NCI-H1105 treated with DMSO at 0.1 percent for 48 hours (cell line): ENCODE measurements around the gene ANK3.

ENCODE experiments used
- DNase-seq: peaks from one replicate; lab custom pipeline; 2025; lab: John Stamatoyannopoulos, UW

The ANK3 gene

DNA sequence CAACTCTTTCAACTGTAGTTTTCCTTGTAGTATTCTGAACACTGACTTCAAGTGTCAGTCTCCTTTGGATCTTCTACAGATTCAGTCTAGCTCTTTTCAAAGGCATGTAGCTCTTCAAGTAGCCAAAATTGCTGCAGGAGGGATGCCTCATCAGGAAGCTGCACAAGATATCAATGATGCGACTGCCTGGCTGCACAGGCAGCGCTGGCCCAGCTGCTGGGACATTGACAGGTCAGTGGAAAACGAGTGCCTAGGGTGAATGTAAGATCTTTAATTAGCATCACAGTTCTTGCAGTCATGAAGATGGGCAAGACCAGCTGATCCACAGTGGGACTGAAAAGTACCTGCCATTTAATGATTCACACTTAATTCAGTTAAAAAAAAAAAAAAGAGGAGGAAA lies 167.6 kb downstream of the ANK3 start:
- no peak for DNase-seq

- no peak for DNase-seq
Measured at GRCh38 chr10:60212195-60212594, 177.5 kb downstream of the ANK3 start.

GRCh38 chr10:60209874-60210570 lies 179.7 kb downstream of the ANK3 start:
- DNase-seq, result no peak

DNA sequence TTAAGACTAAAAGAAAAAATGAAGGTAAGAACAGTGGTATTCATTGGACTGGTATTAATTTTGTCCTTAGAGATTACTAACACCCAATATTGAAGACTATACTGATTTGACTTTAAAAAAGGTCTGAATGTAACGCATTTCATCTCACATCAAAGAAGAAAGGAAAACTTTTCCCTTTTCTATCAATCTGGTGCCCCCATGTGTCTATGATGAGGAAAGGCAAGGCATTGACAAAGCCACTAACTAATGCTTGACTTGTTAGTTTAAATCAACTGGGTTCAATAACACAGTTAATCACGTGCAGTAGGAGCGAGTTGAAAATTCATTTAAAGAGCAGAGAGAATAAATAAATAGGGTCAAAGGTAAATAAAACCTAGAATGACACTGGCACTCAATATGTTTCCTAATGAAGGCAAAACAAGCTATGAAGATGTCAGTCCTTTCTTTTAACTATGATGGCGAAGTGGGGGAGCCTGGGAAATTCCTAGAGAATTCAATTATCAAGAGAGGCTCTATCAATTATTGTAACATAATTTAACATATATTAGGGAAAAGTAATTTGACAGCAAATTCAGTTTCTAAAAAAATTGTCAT lies 180.9 kb downstream of the ANK3 start:
- DNase-seq, result peak; percentile 24

DNA sequence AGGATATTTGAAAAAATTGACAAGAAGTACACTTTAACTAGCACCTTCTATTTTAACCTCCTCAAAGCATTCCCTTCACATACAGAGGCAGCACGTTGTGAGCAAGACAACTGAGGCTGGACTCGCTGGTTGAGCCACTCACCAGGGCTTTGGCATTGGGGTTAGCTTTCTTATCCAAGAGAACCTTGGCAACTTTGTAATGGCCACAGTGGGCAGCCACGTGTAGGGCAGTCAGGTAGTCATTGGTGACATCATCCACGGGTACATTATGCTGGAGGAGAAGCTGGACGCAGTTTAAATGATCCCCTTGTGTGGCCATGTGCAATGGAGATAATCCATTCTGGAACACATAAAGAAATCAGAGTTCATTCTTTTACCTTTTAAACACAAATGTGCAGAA lies 181.8 kb downstream of the ANK3 start:
- no peak for DNase-seq

- no peak for DNase-seq
Measured at GRCh38 chr10:60206735-60207134, 182.9 kb downstream of the ANK3 start.

DNA sequence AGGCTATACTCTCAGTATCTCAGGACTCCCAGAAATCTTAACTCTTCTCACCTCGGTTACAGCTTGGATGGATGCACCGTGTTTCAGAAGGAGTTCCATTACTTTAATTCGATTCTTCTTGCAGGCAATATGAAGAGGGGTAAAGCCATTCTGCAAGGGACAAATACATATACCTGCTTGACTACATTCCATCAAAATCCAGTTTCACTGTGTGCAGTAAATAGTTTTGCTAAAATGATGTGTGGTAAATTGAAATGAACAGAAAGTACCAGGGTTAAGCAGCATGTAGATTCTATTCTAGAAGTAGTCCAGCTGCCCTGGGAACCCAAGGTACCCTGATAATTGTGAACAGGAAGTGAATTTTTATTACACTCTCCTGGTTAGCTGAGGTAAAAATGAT lies 183.9 kb downstream of the ANK3 start:
- no peak for DNase-seq

- peak; percentile 7 for DNase-seq
Measured at GRCh38 chr10:60203993-60204618, 185.6 kb downstream of the ANK3 start.

DNA sequence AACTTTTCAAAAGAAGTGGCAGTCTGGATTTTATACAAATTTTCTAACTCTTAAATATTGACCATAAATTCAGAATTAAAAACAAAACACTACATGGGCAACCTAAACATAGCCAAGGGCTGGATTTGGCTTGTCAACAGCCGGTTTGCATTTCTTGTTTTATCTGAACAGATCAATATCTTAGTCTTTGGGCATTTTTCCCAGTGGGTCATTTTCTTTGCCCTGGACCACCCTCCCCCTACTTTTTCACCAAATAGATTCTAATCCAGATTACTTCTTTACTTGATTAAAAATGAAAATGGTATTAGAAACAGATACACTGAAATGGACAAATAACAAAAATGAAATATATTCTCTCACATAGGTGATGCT lies 189.0 kb downstream of the ANK3 start:
- DNase-seq, result no peak

- peak; percentile 9 for DNase-seq
Measured at GRCh38 chr10:60200012-60200681, 189.5 kb downstream of the ANK3 start.

GRCh38 chr10:60197206-60197605 lies 192.5 kb downstream of the ANK3 start:
- no peak for DNase-seq

DNA sequence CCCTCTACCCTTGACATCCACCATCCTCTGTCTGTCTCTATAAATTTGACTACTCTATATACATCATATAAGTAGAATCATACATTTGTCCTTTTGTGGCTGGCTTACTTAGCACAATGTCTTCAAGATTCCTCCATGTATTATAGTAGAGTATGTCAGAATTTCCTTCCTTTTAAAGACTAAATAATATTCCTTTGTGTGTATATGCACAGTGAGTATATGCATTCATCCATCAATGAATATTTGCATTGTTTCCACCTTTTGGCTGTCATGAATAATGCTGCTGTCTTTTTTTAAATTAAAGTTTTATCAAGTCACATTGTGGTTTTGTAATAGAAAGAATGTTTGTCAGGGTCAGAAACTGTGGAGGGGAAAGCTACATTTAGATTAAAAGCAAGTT lies 195.3 kb downstream of the ANK3 start:
- no peak for DNase-seq

GRCh38 chr10:60192946-60193345 lies 196.7 kb downstream of the ANK3 start:
- no peak for DNase-seq

- no peak for DNase-seq
Measured at GRCh38 chr10:60189861-60190475, 199.7 kb downstream of the ANK3 start.

GRCh38 chr10:60188548-60188947 lies 201.1 kb downstream of the ANK3 start:
- DNase-seq, result no peak

- DNase-seq, result no peak
Measured at GRCh38 chr10:60187691-60188090, 202.0 kb downstream of the ANK3 start.

- no peak for DNase-seq
Measured at GRCh38 chr10:60186315-60187071, 203.2 kb downstream of the ANK3 start.

GRCh38 chr10:60185421-60185820 lies 204.3 kb downstream of the ANK3 start:
- DNase-seq, result no peak

DNA sequence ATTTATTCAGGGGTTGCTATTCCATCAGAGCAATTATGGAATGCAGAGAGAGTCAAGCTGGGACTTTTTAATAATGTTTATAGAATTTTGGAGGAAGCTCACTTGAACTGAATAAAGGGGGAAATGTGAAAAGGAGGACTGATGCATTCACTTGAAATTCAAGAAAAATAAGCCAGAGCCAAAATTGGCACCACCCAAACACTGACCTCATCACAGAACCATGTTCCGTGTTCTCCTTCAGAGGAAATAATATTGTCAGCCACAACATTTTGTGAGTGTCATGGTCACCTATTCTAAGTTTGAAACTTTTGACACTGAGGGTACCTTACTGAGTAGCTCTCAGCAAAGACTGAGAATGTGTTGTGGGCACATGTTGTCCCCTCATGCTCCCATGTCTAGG lies 207.0 kb downstream of the ANK3 start:
- no peak for DNase-seq

DNA sequence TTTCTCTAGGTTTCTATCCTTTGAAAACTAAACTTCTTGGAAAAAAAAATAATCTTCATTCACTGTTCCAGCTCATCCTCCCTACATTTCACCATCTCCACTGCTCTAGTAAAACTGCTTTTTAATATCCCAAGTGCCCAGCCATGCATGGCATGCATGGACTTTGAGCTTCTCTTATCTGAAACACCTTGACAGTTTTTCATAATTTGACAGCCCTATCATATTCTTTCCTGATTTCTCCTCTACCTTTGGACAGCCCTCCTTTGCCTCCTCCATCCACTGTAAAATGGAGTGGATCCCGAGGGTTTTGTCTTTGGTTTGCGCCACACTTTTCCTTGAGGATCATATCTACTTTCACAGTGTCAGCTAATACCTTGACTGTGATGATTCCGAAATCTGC lies 212.8 kb downstream of the ANK3 start:
- no peak for DNase-seq

DNA sequence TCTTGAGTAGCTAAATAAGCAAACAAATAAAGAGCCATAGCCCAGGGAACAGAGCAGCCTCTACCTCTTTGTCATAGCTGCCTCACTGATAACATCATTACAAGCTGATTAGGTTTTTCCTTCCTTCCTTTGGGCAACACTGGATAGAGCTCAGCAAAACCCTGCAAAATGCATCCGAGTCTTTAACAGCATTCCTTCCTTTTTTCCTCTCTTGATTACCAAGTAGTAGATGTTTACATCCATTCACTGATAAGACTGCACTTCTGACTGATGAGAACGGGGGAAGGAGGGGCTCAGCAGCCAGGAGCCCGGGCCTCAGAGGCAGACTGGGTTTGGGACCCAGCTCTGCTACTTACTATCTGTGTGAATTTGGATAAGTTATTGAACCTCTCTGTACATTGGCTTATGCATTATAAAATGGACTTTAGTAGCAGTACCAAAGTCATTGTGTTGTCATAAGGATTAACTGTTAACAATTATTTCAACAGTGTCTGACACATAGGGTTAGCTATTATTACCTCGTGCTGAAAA lies 214.2 kb downstream of the ANK3 start:
- DNase-seq, result no peak
